GM12864 (cell line): ENCODE results near the gene MSMO1.

Source experiments
- DNase-seq: peaks from one replicate; pipeline ENCODE4 v3.0.0-alpha.2; 2011; ENCODE audit warnings: low read depth
- H3K4me3 ChIP-seq: 2 replicates; pipeline ENCODE4 v1.5.1; 2011; ENCODE audit warnings: mild to moderate bottlenecking, low read depth, low read length, control low read depth
- CTCF ChIP-seq: IDR thresholded peaks from 2 replicates; pipeline ENCODE4 v1.5.1; 2011; ENCODE audit warnings: low read depth, mild to moderate bottlenecking, moderate library complexity, low read length, control low read depth, inconsistent platforms; ENCODE audit errors: missing control alignments

MSMO1 gene

GRCh38 chr4:165375465-165375864 lies 48.0 kb downstream of the MSMO1 start:
- H3K4me3 ChIP-seq = no peak overlapping the region
- TF ChIP-seq CTCF = no peak
- DNase-seq = no peak

- no peak overlapping the region for H3K4me3 ChIP-seq
- no peak for TF ChIP-seq CTCF
- no peak for DNase-seq
These were observed 50.9 kb downstream of the MSMO1 start for GRCh38 chr4:165378398-165378744.

- H3K4me3 ChIP-seq = peak within 1 kb of the TSS; percentile 12
- peak; percentile 23 for TF ChIP-seq CTCF
- no peak for DNase-seq
These were observed 51.5 kb downstream of the MSMO1 start, which contains the start of gene CPE for GRCh38 chr4:165378745-165379677. TSS of gene CPE (plus strand) at chr4:165379008. CDS start at chr4:165379222, 214 bp downstream.

GRCh38 chr4:165379678-165380064 lies 52.2 kb downstream of the MSMO1 start:
- TF ChIP-seq CTCF = no peak
- no peak overlapping the region for H3K4me3 ChIP-seq

GRCh38 chr4:165380805-165381204 lies 53.3 kb downstream of the MSMO1 start:
- no peak for TF ChIP-seq CTCF
- no peak overlapping the region for H3K4me3 ChIP-seq
- no peak for DNase-seq

More at GRCh38 chr4:165379678-165380064, 52.2 kb downstream of the MSMO1 start:
- DNase-seq = no peak

GRCh38 chr4:165381821-165382373 lies 54.4 kb downstream of the MSMO1 start:
- no peak for DNase-seq
- H3K4me3 ChIP-seq = no peak overlapping the region
- TF ChIP-seq CTCF = no peak
